ENCODE data around the gene SLK.

SLK gene

GRCh38 chr10:103939522-103939921, 27.4 kb upstream of the SLK start:
- no peak for DNase-seq (ENCODE audit: low read depth)
- TF ChIP-seq CTCF (conservative IDR thresholded peaks at IDR 0.05; ENCODE audit: low read length): no peak
- H3K4me3 ChIP-seq (ENCODE audit: low read length): no peak overlapping the region

GRCh38 chr10:103941801-103942200, 25.1 kb upstream of the SLK start:
- no peak for DNase-seq (ENCODE audit: low read depth)
- TF ChIP-seq CTCF (conservative IDR thresholded peaks at IDR 0.05; ENCODE audit: low read length): no peak
- H3K4me3 ChIP-seq (ENCODE audit: low read length): no peak overlapping the region

GRCh38 chr10:103942866-103943265, 24.1 kb upstream of the SLK start:
- DNase-seq (ENCODE audit: low read depth): no peak
- no peak overlapping the region for H3K4me3 ChIP-seq (ENCODE audit: low read length)
- TF ChIP-seq CTCF (conservative IDR thresholded peaks at IDR 0.05; ENCODE audit: low read length): no peak

GRCh38 chr10:103947799-103948516, 19.0 kb upstream of the SLK start:
- DNase-seq (ENCODE audit: low read depth): no peak
- no peak overlapping the region for H3K4me3 ChIP-seq (ENCODE audit: low read length)
- no peak for TF ChIP-seq CTCF (conservative IDR thresholded peaks at IDR 0.05; ENCODE audit: low read length)

- no peak overlapping the region for H3K4me3 ChIP-seq (ENCODE audit: low read length)
- no peak for TF ChIP-seq CTCF (conservative IDR thresholded peaks at IDR 0.05; ENCODE audit: low read length)
- DNase-seq (ENCODE audit: low read depth): no peak
These were observed 17.2 kb upstream of the SLK start for GRCh38 chr10:103949728-103950127.

- DNase-seq (ENCODE audit: low read depth): no peak
- no peak overlapping the region for H3K4me3 ChIP-seq (ENCODE audit: low read length)
- TF ChIP-seq CTCF (conservative IDR thresholded peaks at IDR 0.05; ENCODE audit: low read length): no peak
These were observed 15.8 kb upstream of the SLK start for GRCh38 chr10:103951183-103951582.

GRCh38 chr10:103951942-103952341, 15.0 kb upstream of the SLK start:
- DNase-seq (ENCODE audit: low read depth): no peak
- H3K4me3 ChIP-seq (ENCODE audit: low read length): no peak overlapping the region
- no peak for TF ChIP-seq CTCF (conservative IDR thresholded peaks at IDR 0.05; ENCODE audit: low read length)

All from AG10803 (cell line).